Large intestine (tissue), 3 donors: Measurements from ENCODE around the gene PRDM16. TPM values are rescaled to one million over a fixed set of nuclear protein-coding genes. Genes with fewer than 3 reads are reported as not detected.

Experiments used
- DNase-seq, 2 donors: peaks; one replicate each; pipeline versions ENCODE4 v3.0.0 to v3.0.0-alpha.2; 2013
- H3K27ac ChIP-seq: one replicate; pipeline ENCODE4 v1.5.1; 2013; ENCODE audit warnings: low read length
- H3K27me3 ChIP-seq: 2 replicates; pipeline ENCODE4 v1.6.1; 2013; ENCODE audit warnings: low read length; ENCODE audit not compliant: control insufficient read depth, insufficient read depth
- H3K36me3 ChIP-seq: 2 replicates; pipeline ENCODE4 v1.6.1; 2013; ENCODE audit warnings: low read length; ENCODE audit not compliant: control insufficient read depth, insufficient read depth
- H3K4me1 ChIP-seq: one replicate; pipeline ENCODE4 v1.6.1; 2013; ENCODE audit warnings: low read length; ENCODE audit not compliant: control insufficient read depth, insufficient read depth
- H3K4me3 ChIP-seq: one replicate; pipeline ENCODE4 v1.5.1; 2013; ENCODE audit warnings: low read length
- H3K9me3 ChIP-seq: one replicate; pipeline ENCODE4 v1.6.1; 2013; ENCODE audit warnings: mild to moderate bottlenecking, low read depth, low read length, moderate library complexity; ENCODE audit not compliant: control insufficient read depth
- WGBS: methylation state at CpG from one replicate; pipeline ENCODE4 v1.1.5; 2013; ENCODE audit warnings: low lambda C conversion rate; ENCODE audit not compliant: insufficient coverage; 5-methylcytosine and 5-hydroxymethylcytosine counted together
- polyA plus RNA-seq: library from polyadenylated mRNA; unstranded; fragments of 120-200 nt; gene quantifications from one replicate; pipeline ENCODE4 v1.2.1, GENCODE V29; 2013

The PRDM16 gene
- polyA plus RNA-seq, 1 donor = 20.6 TPM

- Histone ChIP-seq H3K4me3 (no peak overlapping the region), H3K27ac (no peak overlapping the region), H3K36me3 (no peaks in the 10 kb centered on the region), H3K27me3 (no peaks in the 10 kb centered on the region), H3K4me1 (no peaks in the 10 kb centered on the region), H3K9me3 (no peaks in the 10 kb centered on the region)
- no peak for DNase-seq
- no CpG with 5 or more reads among the region's 14 CpGs for WGBS
Measured at GRCh38 chr1:3433076-3433475, 364.1 kb downstream of the PRDM16 start.

GRCh38 chr1:3433596-3434320 lies 364.8 kb downstream of the PRDM16 start:
- 71% methylated on average over 1 of the region's 31 CpGs for WGBS

GRCh38 chr1:3434406-3435110 lies 365.6 kb downstream of the PRDM16 start:
- Histone ChIP-seq H3K27ac (no peak overlapping the region), H3K9me3 (no peaks in the 10 kb centered on the region), H3K36me3 (no peaks in the 10 kb centered on the region), H3K4me1 (no peaks in the 10 kb centered on the region), H3K27me3 (no peaks in the 10 kb centered on the region), H3K4me3 (no peak overlapping the region)
- WGBS = 100% methylated on average over 1 of the region's 40 CpGs
- no peak for DNase-seq

More at GRCh38 chr1:3433596-3434320, 364.8 kb downstream of the PRDM16 start:
- Histone ChIP-seq H3K9me3 (no peaks in the 10 kb centered on the region), H3K4me1 (no peaks in the 10 kb centered on the region), H3K27ac (no peak overlapping the region), H3K4me3 (no peak overlapping the region), H3K36me3 (no peaks in the 10 kb centered on the region), H3K27me3 (no peaks in the 10 kb centered on the region)
- no peak for DNase-seq

GRCh38 chr1:3435666-3436065 lies 366.7 kb downstream of the PRDM16 start:
- H3K27ac ChIP-seq = no peak overlapping the region
- no peak overlapping the region for H3K4me3 ChIP-seq
- no peaks in the 10 kb centered on the region for H3K4me1 ChIP-seq
- WGBS = no CpG with 5 or more reads among the region's 21 CpGs
- H3K9me3 ChIP-seq = no peaks in the 10 kb centered on the region
- H3K27me3 ChIP-seq = peaks cover 3% of the 10 kb centered on the region
- no peaks in the 10 kb centered on the region for H3K36me3 ChIP-seq
- no peak for DNase-seq

GRCh38 chr1:3436451-3436850 lies 367.4 kb downstream of the PRDM16 start:
- Histone ChIP-seq H3K4me1 (no peaks in the 10 kb centered on the region), H3K27me3 (peaks cover 8% of the 10 kb centered on the region), H3K4me3 (no peak overlapping the region), H3K9me3 (no peaks in the 10 kb centered on the region), H3K27ac (no peak overlapping the region), H3K36me3 (no peaks in the 10 kb centered on the region)
- WGBS = no CpG with 5 or more reads among the region's 11 CpGs
- DNase-seq = no peak

GRCh38 chr1:3436901-3437300 lies 367.9 kb downstream of the PRDM16 start:
- no peak for DNase-seq
- Histone ChIP-seq H3K4me3 (no peak overlapping the region), H3K9me3 (no peaks in the 10 kb centered on the region), H3K36me3 (no peaks in the 10 kb centered on the region), H3K4me1 (no peaks in the 10 kb centered on the region), H3K27me3 (peaks cover 8% of the 10 kb centered on the region), H3K27ac (no peak overlapping the region)
- WGBS = no CpG with 5 or more reads among the region's 14 CpGs

- no peak overlapping the region for H3K4me3 ChIP-seq
- DNase-seq = no peak
- no peaks in the 10 kb centered on the region for H3K4me1 ChIP-seq
- H3K27ac ChIP-seq = no peak overlapping the region
- H3K27me3 ChIP-seq = peaks cover 8% of the 10 kb centered on the region
- no CpG with 5 or more reads among the region's 9 CpGs for WGBS
- H3K36me3 ChIP-seq = no peaks in the 10 kb centered on the region
- no peaks in the 10 kb centered on the region for H3K9me3 ChIP-seq
Measured at GRCh38 chr1:3438661-3439180, 369.7 kb downstream of the PRDM16 start.

GRCh38 chr1:3439346-3440299 lies 370.6 kb downstream of the PRDM16 start:
- DNase-seq = no peak
- Histone ChIP-seq H3K9me3 (no peaks in the 10 kb centered on the region), H3K4me1 (no peaks in the 10 kb centered on the region), H3K27me3 (peaks cover 8% of the 10 kb centered on the region), H3K36me3 (no peaks in the 10 kb centered on the region), H3K4me3 (no peak overlapping the region), H3K27ac (no peak overlapping the region)
- WGBS = no CpG with 5 or more reads among the region's 27 CpGs

- Histone ChIP-seq H3K4me3 (no peak overlapping the region), H3K27ac (no peak overlapping the region), H3K36me3 (no peaks in the 10 kb centered on the region), H3K27me3 (peaks cover 8% of the 10 kb centered on the region), H3K4me1 (no peaks in the 10 kb centered on the region), H3K9me3 (no peaks in the 10 kb centered on the region)
- DNase-seq = no peak
- whole genome bisulfite sequencing = no CpG with 5 or more reads among the region's 10 CpGs
Measured at GRCh38 chr1:3440300-3440681, 371.3 kb downstream of the PRDM16 start.
